Left ventricle myocardium superior (tissue), 1 donor: ENCODE data around the gene PRR9. TPM values are rescaled to one million over a fixed set of nuclear protein-coding genes. Genes with fewer than 3 reads are reported as not detected.
"Not testable (repeated sequence)": the region's sequence is repeated elsewhere in the genome, so short reads cannot be mapped to it uniquely, and the experiment has no call there.

Experiments
- ATAC-seq: fragments of 200-7000 bp; cut with Tn5 transposase; one replicate; pipeline ENCODE4 v1.9.1; 2020; ENCODE audit warnings: mild to moderate bottlenecking, moderate library complexity
- DNase-seq: peaks from one replicate; pipeline ENCODE4 v3.0.0-alpha.2; 2020
- intact Hi-C: fragments of 100-400 bp; cut with micrococcal nuclease; formaldehyde crosslinking; loops from one replicate; pipeline ENCODE4 v1.11.0; 2022
- total RNA-seq: library from RNA; stranded (reverse); fragmentation: NEBNext Ultra II Directional; extraction: Animal tissue kit (Norgen Biotek cat#: 25700); gene quantifications from one replicate; pipeline ENCODE4 v1.2.1, GENCODE V29; 2021
- donor health status: DM: no; HTN: yes; CAD: no; lungs with severe emphysema.

The PRR9 gene
- total RNA-seq, 1 donor from 2014 or later: not detected

DNA sequence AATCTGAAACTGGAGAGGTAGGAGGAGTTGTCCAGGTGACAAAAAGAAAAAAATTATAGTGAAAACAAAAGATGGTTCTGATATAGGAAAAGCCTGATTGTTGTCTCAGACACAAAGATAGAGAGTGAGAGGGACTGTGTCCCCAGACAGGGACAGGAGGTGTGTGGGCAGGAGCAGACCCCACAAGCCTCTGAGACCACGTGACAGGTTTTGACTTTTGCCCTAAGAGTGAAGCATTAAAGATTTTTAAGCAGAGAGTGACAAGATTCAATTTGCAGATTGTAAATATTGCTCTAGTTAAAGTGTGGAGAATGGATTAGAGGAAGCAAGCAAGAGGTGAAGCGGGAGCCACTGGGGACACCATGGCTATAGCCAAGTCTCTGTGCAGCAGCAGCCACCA, 10.4 kb downstream of the PRR9 start:
- DNase-seq: no peak
- ATAC-seq: no peak
- intact Hi-C loops: no loop called here

DNA sequence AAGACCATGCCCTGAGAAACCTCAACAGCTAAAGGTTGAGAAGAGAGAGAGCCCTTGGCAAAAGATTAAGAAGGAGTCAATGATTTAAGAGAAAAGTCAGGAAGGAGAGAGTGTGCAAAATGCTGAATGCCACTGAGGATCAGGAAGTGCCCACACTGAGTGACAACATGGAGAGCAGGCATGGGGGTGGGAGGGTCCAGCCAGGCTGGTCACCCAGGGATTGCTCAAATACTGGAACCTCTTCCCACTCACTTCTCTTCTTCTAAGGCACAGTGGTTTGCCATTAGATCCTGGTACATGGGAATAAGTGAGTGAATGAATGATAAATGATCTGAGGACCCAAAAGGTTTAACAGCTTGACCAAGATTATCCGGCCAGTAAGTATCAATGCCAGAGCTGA, 11.1 kb downstream of the PRR9 start:
- ATAC-seq (no peak), DNase-seq (no peak)
- intact Hi-C loops: no loop called here

DNA sequence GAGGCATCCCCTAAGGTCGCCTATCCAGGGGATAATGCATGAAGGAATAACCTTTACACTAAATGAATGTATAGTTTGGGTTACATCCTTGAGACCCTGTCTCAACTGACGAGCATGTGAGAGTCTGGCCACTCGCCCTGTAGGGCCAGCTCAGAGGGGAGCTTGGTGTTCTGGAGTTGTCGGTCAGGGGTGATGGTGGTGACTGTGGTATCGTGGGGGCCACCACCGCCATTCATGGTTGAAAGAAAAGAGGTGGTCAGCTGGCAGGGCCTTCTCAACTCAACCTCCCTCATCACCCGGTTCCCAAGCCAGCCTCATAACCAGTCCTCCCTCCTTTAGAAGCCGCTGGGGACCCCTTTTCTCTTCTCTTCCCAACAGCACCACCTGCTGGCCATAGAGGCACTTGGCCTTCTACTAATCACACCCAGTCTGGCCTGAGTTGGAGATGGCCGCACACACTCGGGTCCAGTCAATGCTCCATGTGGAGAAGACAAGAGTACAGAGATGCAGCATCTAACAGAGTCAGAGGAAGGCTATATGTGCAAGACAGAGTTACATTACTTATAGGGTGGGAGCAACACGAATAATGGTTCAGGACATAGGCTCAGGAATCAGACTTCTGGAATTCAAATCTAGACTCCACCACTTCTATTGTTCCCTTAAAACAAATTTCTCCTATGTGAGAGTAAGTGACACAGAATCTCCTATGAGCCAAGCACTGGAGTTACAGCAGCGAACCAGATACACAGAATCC, 11.9 kb downstream of the PRR9 start:
- intact Hi-C loops, DNase-seq, ATAC-seq: not testable (repeated sequence)

DNA sequence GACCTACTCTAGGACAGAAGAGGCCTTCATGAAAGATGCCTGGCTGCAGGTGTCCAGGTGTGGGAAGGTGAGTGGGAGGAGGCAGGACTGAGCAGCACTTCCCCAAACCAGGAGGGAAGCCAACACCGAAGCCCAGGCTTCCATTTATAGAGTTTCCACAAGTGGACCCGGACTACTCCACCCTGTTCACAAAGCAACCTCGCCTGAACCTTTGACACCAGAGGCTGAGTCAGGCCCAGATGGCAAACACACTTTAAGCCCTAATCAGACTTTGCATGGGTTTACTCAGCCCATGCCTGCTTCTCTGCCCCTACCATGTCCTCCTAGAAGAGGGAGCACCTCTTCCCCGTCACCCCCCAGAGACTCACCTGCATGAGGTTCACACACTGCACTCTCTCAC, 14.0 kb downstream of the PRR9 start:
- DNase-seq (no peak), ATAC-seq (peak; percentile 11)
- intact Hi-C loops: no loop called here

DNA sequence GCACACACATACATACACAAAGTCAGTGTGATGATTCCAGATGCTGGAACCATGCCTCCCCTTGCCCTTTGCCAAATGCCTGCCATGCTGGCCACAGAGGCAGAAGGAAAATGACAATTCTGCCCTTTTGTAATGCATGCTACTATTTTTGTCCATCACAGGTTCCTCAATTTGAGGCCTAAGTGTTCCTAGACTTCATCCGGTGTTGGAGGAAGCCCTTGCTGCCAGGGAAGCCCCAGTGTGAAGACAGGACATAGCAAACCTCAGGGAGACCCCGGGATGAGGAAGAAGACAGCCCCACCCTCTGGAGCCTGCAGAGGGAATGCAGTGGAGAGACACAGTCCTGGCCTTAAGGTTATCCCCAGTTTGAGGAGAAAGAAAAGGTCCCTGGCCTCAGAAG, 14.4 kb downstream of the PRR9 start:
- peak; percentile 65 for ATAC-seq
- intact Hi-C loops: no loop called here
- DNase-seq: no peak

DNA sequence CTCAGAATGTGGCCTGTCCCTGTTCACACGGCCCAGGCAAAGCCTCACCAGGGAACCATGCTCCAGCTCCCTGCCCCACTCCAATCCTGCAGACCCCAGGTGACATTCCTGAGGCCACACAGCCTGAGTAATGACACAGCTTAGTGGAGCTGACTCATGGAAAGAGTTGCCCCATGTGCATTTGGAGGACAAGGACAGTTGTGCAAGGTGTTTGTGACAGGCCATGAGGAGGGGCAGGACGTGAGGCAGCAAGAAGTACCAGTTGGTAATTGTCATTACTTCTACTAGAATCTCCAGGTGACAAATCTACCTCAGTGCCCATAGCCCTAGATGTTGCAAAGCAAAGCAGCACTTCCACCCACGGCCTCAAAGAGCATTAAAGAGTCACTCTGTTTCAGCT, 15.2 kb downstream of the PRR9 start:
- no peak for DNase-seq
- no peak for ATAC-seq
- intact Hi-C loops: no loop called here

DNA sequence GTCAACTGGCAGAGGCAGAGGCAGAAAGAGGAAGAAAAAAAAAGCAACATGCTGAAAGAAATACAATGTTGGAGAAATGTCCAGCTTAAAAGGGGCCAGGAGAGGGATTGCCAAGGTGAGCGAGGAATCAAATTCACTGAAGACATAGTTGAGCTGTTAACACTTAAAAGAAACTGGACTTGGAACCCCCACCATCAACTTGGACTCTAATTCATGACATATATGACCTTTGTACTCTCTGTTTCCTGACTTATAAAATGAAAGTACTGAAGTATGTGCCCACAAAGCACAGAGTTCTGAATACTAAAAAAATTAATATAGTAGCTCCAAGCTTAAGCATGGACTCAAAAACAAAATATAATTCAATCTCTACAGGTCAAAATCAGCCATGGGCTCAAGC, 16.1 kb downstream of the PRR9 start:
- ATAC-seq: no peak
- intact Hi-C loops: no loop called here

DNA sequence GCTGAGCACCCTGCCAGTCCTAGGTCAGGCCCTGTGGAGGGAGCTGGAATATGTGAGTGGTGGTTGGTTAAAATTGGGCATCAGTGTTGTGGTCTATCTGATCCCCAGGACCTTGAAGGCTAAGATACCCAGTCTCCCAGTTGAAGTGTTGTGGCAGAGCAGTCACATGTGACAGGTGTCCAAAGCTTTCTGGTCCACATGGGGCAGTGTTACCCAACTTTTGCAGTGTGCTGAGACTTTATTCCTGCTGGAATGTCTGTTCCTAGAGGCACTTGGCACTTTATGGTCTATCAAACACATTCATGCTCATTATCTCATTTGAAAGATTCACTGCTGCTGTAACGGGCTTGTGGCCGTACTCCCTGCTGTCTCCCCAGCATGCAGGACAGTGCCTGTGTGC, 21.1 kb downstream of the PRR9 start:
- ATAC-seq: no peak
- no peak for DNase-seq
- intact Hi-C loops: no loop called here

More for the DNA sequence above, 16.1 kb downstream of the PRR9 start:
- no peak for DNase-seq

DNA sequence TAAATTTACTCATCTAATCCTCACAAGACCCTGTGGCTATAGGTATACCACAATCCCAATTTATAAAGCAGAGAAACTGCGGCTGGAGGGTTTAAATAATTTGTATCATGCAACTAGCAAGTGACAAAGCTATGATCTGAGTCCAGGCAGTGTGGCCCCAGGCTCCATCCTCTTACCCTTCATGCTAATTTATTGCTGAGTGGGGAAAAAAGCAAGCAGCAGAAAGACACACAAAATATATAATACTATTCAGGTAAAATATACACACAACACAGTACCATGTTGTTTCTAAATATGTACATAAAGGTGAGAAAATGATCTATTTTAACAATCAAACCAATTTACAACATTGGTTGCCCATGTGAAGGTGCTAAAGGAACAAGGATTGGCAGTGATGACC, 24.8 kb downstream of the PRR9 start:
- ATAC-seq: no peak
- no peak for DNase-seq
- intact Hi-C loops: no loop called here

DNA sequence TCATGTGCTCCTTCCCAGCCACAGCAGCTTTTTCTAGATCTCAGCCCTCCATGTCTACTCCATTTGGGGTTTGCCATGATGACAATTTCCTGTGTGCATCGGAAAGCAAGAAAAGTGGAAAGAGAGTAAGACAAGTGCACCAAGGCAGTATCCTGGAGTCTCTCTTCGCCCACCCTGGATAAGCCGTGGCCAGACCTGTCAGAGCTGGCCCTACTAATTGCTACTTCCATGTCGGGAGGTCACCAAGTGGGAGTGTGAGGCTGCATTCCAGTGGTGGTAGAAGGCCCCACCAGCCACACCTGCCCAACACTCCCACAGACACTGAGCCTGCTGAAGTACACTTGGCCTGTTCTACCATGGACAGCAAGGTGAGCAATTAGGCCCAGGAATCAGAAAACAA, 28.1 kb downstream of the PRR9 start:
- DNase-seq (no peak), ATAC-seq (no peak)
- intact Hi-C loops: no loop called here

DNA sequence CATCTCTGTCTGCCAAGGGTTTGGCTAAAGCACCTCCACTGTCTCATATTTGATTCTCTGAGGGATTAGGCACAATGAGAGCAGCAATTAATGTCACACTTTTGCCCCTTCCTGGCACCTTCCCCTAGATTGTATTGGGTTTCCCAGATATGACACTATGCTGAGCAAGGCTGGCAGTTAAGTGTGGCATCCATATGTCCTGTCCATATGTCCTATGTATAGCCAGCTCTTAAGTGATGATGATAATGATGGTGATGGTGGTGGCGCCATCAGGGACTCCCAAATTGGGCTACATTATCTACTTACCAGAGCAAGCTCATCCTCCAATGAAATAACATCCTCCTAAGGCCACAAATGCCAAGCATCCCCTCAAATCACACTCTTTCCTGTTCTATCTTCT, 28.6 kb downstream of the PRR9 start:
- ATAC-seq (no peak), DNase-seq (no peak)
- intact Hi-C loops: no loop called here

DNA sequence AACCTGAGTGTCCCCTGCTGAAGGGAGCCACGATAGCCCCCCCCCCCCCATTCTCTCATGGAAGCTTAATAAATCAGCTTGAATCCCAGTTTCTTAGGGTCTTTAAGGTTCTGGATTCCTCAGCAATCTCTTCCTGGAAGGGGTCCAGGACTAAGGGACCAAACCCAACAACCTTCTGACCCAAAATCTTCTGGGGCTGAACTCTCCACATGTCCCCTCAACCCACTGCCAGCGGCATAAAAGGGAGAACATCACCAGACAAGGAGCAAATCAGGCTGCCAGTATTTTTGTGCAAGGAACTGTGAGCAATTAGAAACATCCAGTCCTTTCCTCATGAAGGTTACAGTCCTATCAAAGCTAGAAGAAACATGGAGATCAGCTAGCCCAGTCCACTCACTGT, 29.4 kb downstream of the PRR9 start:
- DNase-seq: no peak
- intact Hi-C loops: no loop called here
- no peak for ATAC-seq

DNA sequence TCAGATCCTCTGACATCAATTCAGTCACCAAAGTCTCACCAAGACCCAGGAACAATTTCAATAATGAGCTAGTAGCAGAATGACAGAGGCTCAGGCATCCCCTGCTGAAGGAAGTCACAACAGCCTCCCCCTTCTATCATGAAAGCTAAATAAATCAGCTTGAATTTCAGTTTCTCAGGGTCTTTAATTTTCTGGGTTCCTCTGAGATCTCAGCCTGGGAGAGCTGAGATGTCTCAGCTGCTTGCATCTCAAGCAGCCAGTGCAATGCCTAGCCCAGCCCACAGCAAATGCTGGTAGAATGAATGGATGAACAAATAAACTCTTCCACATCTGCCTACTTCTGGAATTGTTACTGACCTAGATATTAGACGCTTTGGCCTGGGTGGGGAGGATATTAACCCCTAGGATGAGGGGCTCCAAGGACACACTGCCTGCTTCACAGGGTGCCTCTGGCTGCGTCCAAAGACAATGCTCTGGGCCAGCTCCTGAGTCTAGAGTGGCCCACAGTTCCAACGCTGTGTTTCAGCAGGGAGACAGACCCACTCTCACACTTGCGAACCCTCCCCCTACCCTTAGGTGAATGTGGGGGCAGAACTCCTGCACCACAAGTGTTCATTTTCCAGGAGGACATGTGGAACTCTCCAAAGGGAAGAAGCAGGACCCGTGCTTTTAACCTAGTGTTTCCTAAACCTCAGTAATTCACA, 30.9 kb downstream of the PRR9 start:
- no peak for DNase-seq
- intact Hi-C loops: no loop called here
- ATAC-seq: no peak

DNA sequence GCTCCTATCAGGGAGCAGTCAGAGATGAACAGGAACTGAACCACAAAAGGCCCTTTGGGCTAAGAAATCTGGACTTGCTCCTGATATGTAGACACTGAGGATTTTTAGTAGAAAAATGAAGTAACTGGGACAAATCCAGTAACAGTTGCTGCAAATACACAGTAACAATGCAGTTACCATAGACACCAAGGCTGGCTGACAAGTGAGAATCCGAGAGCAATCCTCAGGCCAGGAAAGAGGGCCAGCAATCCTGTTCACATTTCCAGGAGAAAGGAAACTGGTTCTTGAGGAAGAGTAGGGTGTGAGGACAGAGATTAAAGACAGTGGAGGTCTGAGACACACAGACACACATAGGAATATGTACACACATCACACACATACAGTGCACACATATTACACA, 32.8 kb downstream of the PRR9 start:
- ATAC-seq (no peak), DNase-seq (no peak)
- intact Hi-C loops: no loop called here

DNA sequence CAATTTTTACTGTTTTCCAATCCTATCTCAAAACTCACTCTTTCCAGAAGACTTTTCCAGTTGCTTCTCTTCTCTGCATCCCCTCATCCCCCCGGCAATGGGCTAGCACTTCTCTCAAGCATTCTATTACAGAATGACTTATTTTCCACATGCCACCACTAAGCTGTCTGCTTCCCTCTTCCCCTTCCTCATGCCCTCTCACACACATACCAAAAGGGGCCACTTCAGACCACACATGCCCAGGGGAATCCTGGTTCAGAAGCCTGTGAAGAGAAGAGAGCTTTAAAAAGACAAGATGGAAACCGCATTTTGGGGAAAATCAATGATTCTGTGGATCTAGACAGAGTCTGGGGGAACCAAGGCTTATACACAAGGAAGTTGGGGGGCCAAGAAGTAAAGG, 33.7 kb downstream of the PRR9 start:
- intact Hi-C loops: no loop called here
- ATAC-seq (no peak), DNase-seq (no peak)

DNA sequence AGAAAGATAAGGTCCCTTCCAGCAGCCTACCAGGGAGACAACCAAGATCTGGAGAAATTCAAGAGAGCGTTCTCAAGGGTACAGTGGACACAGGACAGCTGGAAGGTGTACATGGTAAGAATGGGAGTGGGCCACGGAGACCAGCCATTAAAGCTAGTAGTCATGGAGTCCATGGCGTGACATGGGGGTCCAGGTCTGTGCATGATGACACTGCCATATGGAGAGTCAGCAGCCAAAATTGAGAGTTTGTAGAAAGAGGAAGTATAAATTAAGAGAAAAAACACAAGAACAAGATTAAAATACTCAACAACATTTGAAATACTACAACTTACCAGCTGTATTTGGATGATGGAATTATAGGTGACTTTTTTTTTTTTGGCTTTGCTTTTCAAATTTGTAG, 34.2 kb downstream of the PRR9 start:
- intact Hi-C loops: no loop called here
- no peak for ATAC-seq

DNA sequence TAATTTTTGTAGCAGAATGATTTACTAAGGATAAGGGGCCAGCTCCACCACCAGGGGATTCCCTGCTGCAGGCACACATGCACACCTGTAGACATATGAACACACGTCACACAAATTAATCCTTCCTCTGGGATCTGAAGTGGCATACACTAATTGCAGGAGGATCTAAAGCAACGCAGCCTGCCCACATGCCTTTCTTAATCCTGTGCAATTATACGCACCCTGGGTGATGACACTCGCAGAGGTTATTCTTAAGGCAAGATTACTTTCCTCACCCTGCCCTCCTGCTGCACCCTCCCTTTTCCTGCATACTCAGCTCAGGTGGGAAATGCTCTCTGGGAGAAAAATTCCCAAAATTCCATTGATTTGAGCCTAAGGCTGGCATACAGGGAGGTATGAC, 34.6 kb downstream of the PRR9 start:
- DNase-seq: no peak
- intact Hi-C loops: no loop called here
- no peak for ATAC-seq

More for the DNA sequence above, 34.2 kb downstream of the PRR9 start:
- DNase-seq: no peak

DNA sequence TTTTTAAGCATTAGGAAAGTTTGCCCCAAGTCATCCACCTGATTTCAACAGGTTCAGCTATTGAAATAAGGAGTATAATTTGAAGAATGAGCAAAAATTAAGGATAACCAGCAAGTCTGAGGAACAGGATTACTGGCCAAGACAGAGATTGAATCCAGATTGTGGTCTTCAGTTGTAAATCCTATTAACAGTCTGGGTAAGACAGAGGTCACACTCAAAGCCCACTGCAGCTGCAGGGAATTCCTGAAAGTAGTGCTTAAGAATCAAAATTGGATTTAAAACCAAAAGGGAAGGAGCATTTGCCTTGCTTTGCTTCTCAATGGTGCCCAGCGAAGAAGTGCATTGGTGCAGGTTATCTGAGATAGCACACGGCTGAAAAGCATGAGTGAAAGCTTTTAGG, 35.7 kb downstream of the PRR9 start:
- no peak for DNase-seq
- no peak for ATAC-seq
- intact Hi-C loops: no loop called here

DNA sequence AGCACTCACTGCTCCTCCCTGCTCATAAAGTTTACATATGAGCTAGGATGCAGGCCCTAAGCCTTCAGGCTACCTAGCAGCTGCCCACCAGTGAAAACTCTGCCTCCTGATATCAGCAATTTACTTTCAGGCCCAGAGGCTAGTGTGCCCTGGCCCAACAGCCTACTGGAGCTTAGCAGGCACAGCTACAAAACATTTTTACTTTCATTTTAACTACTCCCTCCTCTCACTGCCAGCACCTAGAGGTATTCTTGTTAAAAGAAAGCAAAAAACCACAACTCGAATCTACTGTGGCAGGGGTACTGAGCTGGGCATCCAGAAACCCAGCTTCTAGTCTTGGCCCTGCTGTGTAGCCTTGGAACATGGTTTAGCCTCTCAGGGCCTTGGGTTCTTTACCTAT, 36.3 kb downstream of the PRR9 start:
- ATAC-seq: no peak
- intact Hi-C loops: no loop called here
- DNase-seq: no peak

DNA sequence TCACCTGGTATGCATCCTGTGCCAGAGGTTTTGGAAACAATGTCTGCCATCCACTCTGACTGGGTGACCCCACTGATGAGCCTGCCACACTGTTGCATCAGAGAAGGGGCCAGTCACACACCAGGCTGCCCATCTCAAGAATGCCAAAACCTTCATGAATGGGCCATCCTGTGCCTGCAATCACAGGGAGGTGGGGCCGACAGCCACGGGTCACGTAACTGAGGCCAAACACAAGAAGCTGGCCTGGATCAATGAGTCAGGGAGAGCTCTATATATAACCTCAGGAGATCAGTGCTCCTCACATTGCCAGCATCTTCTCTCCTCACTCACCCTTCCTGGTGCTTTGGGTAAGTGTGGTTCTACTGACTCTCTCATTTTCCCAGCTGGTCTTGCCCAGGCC, 42.0 kb downstream of the PRR9 start, which contains the start of gene LORICRIN:
Gene LORICRIN, plus strand, starts transcription at position 301 of the 400 bp plus-strand sequence. CDS start 1,263 bp downstream, outside the sequence.
- DNase-seq (no peak), ATAC-seq (no peak)
- intact Hi-C loops: no loop called here
